ENCODE measurements around the gene TTBK1.

DNA sequence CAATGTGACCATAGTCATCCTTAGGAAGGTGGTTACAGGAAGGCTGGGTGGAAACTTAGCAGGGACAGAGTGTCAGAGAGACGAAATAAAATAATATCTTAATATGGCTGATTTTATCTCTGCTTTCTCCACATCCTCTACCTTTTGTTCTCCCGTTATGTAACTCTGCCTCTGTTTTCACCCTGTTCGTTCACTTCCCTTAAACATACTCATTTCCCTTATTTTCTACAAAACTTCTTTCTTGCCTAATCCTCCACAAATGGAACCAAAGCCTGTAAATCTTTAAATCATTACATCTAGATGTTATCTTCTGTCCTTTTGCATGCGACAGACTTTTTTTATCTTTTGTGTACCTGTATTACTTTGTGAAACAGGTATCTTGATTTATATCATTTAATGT, 88.6 kb downstream of the TTBK1 start:
- TF ChIP-seq EP300 (IDR thresholded peaks at IDR 0.05; ENCODE audit: borderline replicate concordance) = no peak
- no peak for TF ChIP-seq YY1 (IDR thresholded peaks at IDR 0.05; ENCODE audit: low read depth)
- TF ChIP-seq, protein P1, sequence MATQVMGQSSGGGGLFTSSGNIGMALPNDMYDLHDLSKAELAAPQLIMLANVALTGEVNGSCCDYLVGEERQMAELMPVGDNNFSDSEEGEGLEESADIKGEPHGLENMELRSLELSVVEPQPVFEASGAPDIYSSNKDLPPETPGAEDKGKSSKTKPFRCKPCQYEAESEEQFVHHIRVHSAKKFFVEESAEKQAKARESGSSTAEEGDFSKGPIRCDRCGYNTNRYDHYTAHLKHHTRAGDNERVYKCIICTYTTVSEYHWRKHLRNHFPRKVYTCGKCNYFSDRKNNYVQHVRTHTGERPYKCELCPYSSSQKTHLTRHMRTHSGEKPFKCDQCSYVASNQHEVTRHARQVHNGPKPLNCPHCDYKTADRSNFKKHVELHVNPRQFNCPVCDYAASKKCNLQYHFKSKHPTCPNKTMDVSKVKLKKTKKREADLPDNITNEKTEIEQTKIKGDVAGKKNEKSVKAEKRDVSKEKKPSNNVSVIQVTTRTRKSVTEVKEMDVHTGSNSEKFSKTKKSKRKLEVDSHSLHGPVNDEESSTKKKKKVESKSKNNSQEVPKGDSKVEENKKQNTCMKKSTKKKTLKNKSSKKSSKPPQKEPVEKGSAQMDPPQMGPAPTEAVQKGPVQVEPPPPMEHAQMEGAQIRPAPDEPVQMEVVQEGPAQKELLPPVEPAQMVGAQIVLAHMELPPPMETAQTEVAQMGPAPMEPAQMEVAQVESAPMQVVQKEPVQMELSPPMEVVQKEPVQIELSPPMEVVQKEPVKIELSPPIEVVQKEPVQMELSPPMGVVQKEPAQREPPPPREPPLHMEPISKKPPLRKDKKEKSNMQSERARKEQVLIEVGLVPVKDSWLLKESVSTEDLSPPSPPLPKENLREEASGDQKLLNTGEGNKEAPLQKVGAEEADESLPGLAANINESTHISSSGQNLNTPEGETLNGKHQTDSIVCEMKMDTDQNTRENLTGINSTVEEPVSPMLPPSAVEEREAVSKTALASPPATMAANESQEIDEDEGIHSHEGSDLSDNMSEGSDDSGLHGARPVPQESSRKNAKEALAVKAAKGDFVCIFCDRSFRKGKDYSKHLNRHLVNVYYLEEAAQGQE (IDR thresholded peaks at IDR 0.05; ENCODE audit: low read depth) = no peak
- TF ChIP-seq, protein P2, sequence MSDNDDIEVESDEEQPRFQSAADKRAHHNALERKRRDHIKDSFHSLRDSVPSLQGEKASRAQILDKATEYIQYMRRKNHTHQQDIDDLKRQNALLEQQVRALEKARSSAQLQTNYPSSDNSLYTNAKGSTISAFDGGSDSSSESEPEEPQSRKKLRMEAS (IDR thresholded peaks at IDR 0.05) = no peak
- TF ChIP-seq TCF12 (IDR thresholded peaks at IDR 0.05; ENCODE audit: low read depth) = no peak
- no peak for TF ChIP-seq FOXM1 (IDR thresholded peaks at IDR 0.05; ENCODE audit: borderline replicate concordance, low read depth)
- TF ChIP-seq, protein P3, sequence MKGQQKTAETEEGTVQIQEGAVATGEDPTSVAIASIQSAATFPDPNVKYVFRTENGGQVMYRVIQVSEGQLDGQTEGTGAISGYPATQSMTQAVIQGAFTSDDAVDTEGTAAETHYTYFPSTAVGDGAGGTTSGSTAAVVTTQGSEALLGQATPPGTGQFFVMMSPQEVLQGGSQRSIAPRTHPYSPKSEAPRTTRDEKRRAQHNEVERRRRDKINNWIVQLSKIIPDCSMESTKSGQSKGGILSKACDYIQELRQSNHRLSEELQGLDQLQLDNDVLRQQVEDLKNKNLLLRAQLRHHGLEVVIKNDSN (IDR thresholded peaks at IDR 0.05) = no peak

Measured in Ishikawa (cell line).